H9 (cell line): ENCODE results near the gene ACTN1. TPM values are rescaled to one million over a fixed set of nuclear protein-coding genes. Genes with fewer than 3 reads are reported as not detected.

Experiments used
- DNase-seq: peaks from one replicate; pipeline ENCODE4 v3.0.0-alpha.2; 2017
- H2AFZ ChIP-seq: one replicate; pipeline ENCODE4 v1.6.1; 2013; ENCODE audit warnings: mild to moderate bottlenecking, low read length, control low read depth, moderate library complexity
- H2AK5ac ChIP-seq: 2 replicates; pipeline ENCODE4 v1.6.1; 2013; ENCODE audit warnings: low read length, control low read depth, mixed read lengths; ENCODE audit not compliant: insufficient read length
- H2BK120ac ChIP-seq: one replicate; pipeline ENCODE4 v1.6.1; 2013; ENCODE audit warnings: low read depth, mild to moderate bottlenecking, low read length, control low read depth, inconsistent platforms; ENCODE audit not compliant: poor library complexity, severe bottlenecking
- H2BK12ac ChIP-seq: 2 replicates; pipeline ENCODE4 v1.6.1; 2013; ENCODE audit warnings: low read length, control low read depth, mixed read lengths, low read depth; ENCODE audit not compliant: insufficient read length
- H2BK15ac ChIP-seq: 2 replicates; pipeline ENCODE4 v1.6.1; 2013; ENCODE audit warnings: low read depth, low read length, control low read depth
- H2BK20ac ChIP-seq: one replicate; pipeline ENCODE4 v1.6.1; 2013; ENCODE audit warnings: low read depth, mild to moderate bottlenecking, low read length, control low read depth, inconsistent platforms; ENCODE audit not compliant: poor library complexity, severe bottlenecking
- H2BK5ac ChIP-seq: 2 replicates; pipeline ENCODE4 v1.6.1; 2013; ENCODE audit warnings: low read length, control low read depth, mixed read lengths; ENCODE audit not compliant: insufficient read length
- H3K14ac ChIP-seq: 2 replicates; pipeline ENCODE4 v1.6.1; 2013; ENCODE audit warnings: low read length, control low read depth; ENCODE audit not compliant: insufficient read depth
- H3K18ac ChIP-seq: 2 replicates; pipeline ENCODE4 v1.6.1; 2013; ENCODE audit warnings: low read depth, mild to moderate bottlenecking, mixed read lengths, low read length, control low read depth; ENCODE audit not compliant: insufficient read length
- H3K23ac ChIP-seq: 2 replicates; pipeline ENCODE4 v1.6.1; 2013; ENCODE audit warnings: low read length, control low read depth, mixed read lengths, low read depth; ENCODE audit not compliant: insufficient read length
- H3K23me2 ChIP-seq: 2 replicates; pipeline ENCODE4 v1.6.1; 2013; ENCODE audit warnings: low read depth, mild to moderate bottlenecking, mixed read lengths, low read length, control low read depth; ENCODE audit not compliant: insufficient read length, poor library complexity, severe bottlenecking
- H3K27ac ChIP-seq: 2 replicates; pipeline ENCODE4 v1.5.1; 2013; ENCODE audit warnings: low read length, control low read depth, mixed read lengths, low read depth; ENCODE audit not compliant: insufficient read length
- H3K27me3 ChIP-seq: 2 replicates; pipeline ENCODE4 v1.6.1; 2013; ENCODE audit warnings: low read length, control low read depth, inconsistent platforms; ENCODE audit not compliant: insufficient read depth
- H3K4ac ChIP-seq: 2 replicates; pipeline ENCODE4 v1.6.1; 2013; ENCODE audit warnings: low read depth, mild to moderate bottlenecking, control low read depth, inconsistent platforms, low read length, moderate library complexity
- H3K4me1 ChIP-seq: 2 replicates; pipeline ENCODE4 v1.6.1; 2013; ENCODE audit warnings: low read length, control low read depth, inconsistent platforms; ENCODE audit not compliant: insufficient read depth
- H3K4me2 ChIP-seq: 2 replicates; pipeline ENCODE4 v1.6.1; 2013; ENCODE audit warnings: low read length, control low read depth, mixed read lengths; ENCODE audit not compliant: insufficient read length, insufficient read depth
- H3K56ac ChIP-seq: 2 replicates; pipeline ENCODE4 v1.6.1; 2013; ENCODE audit warnings: low read depth, mild to moderate bottlenecking, mixed read lengths, low read length, control low read depth; ENCODE audit not compliant: insufficient read length
- H3K79me1 ChIP-seq: 2 replicates; pipeline ENCODE4 v1.6.1; 2013; ENCODE audit warnings: low read depth, mild to moderate bottlenecking, moderate library complexity, low read length, control low read depth, inconsistent platforms; ENCODE audit not compliant: insufficient read depth, poor library complexity, severe bottlenecking
- H3K79me2 ChIP-seq: 2 replicates; pipeline ENCODE4 v1.6.1; 2013; ENCODE audit warnings: low read length, control low read depth, inconsistent platforms; ENCODE audit not compliant: insufficient read depth
- H3K9ac ChIP-seq: 2 replicates; pipeline ENCODE4 v1.6.1; 2013; ENCODE audit warnings: low read length, control low read depth, mixed read lengths; ENCODE audit not compliant: insufficient read length; ENCODE audit errors: extremely low read depth
- H3K9me3 ChIP-seq: one replicate; pipeline ENCODE4 v1.6.1; 2013; ENCODE audit warnings: low read depth, low read length, inconsistent platforms; ENCODE audit not compliant: control insufficient read depth
- H3T11ph ChIP-seq: one replicate; pipeline ENCODE4 v1.6.1; 2013; ENCODE audit warnings: mild to moderate bottlenecking, low read length, control low read depth, inconsistent platforms
- H4K20me1 ChIP-seq: one replicate; pipeline ENCODE4 v1.6.1; 2013; ENCODE audit not compliant: control insufficient read depth, insufficient read length, insufficient read depth
- H4K5ac ChIP-seq: 2 replicates; pipeline ENCODE4 v1.6.1; 2013; ENCODE audit warnings: low read depth, mild to moderate bottlenecking, mixed read lengths, low read length, control low read depth; ENCODE audit not compliant: insufficient read length
- H4K8ac ChIP-seq: replicated peaks from 2 replicates; pipeline ENCODE4 v1.6.1; 2013; ENCODE audit warnings: low read length, control low read depth, mixed read lengths, low read depth; ENCODE audit not compliant: insufficient read length
- H4K91ac ChIP-seq: 2 replicates; pipeline ENCODE4 v1.6.1; 2013; ENCODE audit warnings: low read depth, mild to moderate bottlenecking, moderate library complexity, mixed read lengths, low read length, control low read depth; ENCODE audit not compliant: insufficient read length
- H3K27ac Mint-ChIP-seq, 3 experiments: 2 replicates in 2 of 3; 3 replicates in 1 of 3; pipeline ENCODE4 v1.8.0; 2020 to 2021; ENCODE audit warnings: mixed read lengths in 3 of 3, mild to moderate bottlenecking in 1 of 3, moderate library complexity in 1 of 3
- H3K27me3 Mint-ChIP-seq: 2 replicates; pipeline ENCODE4 v1.8.0; 2021; ENCODE audit warnings: low read depth, mild to moderate bottlenecking, moderate library complexity, mixed read lengths
- H3K36me3 Mint-ChIP-seq, 3 experiments: 2 replicates in 2 of 3; 3 replicates in 1 of 3; pipeline ENCODE4 v1.8.0; 2020 to 2021; ENCODE audit warnings: low read depth in 3 of 3, mixed read lengths in 3 of 3; ENCODE audit not compliant: insufficient read depth in 1 of 3
- H3K4me1 Mint-ChIP-seq, 2 experiments: 2 replicates each; pipeline ENCODE4 v1.8.0; 2020; ENCODE audit warnings: mixed read lengths in 2 of 2
- H3K4me3 Mint-ChIP-seq, 2 experiments: 2 replicates in 1 of 2; 3 replicates in 1 of 2; pipeline ENCODE4 v1.8.0; 2020 to 2021; ENCODE audit warnings: mild to moderate bottlenecking in 2 of 2, mixed read lengths in 2 of 2, moderate library complexity in 1 of 2
- H3K9me3 Mint-ChIP-seq, 2 experiments: 2 replicates in 1 of 2; 3 replicates in 1 of 2; pipeline ENCODE4 v1.8.0; 2020; ENCODE audit warnings: mild to moderate bottlenecking in 2 of 2, mixed read lengths in 2 of 2, moderate library complexity in 1 of 2
- WGBS: extraction: QIAGEN DNeasy Blood & Tissue Kit; methylation state at CpG from one replicate; pipeline ENCODE4 v1.1.7; 2013; ENCODE audit warnings: missing lambda C conversion rate, low lambda C conversion rate, mixed read lengths; ENCODE audit not compliant: insufficient read length; ENCODE audit errors: extremely low coverage; 5-methylcytosine and 5-hydroxymethylcytosine counted together
- total RNA-seq: library from RNA; stranded (reverse); gene quantifications from 2 replicates; pipeline ENCODE4 v1.2.1, GENCODE V29; 2021
- TF ChIP-seq, protein P1 (sequence below): fragments of 200-600 bp; sonication (generic); conservative IDR thresholded peaks from 3 replicates; pipeline ENCODE4 v1.8.0; 2021; ENCODE audit warnings: antibody characterized with exemption, mild to moderate bottlenecking

ACTN1 gene
- total RNA-seq, 1 experiment from 2014 or later = 219 TPM

DNA sequence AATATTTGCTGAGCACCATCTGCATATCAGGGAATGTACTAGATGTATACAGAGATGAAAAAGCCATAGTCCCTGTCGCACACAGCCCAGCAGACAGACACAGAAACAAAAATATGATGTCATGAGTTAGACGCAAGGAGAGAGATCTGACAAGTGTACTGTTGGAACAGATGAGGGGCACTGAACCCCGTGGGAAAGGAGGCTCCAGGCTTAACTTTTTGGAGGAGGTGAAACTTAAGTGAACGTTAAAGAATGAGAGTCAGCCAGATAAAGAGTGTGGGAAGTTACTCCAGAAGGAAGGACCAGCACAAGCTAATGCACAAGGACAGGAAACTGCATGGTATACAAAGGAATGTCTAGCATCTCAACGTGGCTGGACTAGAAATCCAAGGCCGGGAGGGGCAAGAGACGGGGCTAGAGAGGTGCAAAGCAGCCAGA, 2.5 kb upstream of the ACTN1 start:
- peaks cover 2% of the 10 kb centered on the region for H3K79me1 ChIP-seq
- H2BK12ac ChIP-seq = no peak overlapping the region
- no peak overlapping the region for H2AK5ac ChIP-seq
- no peak overlapping the region for H2BK5ac ChIP-seq
- peaks cover 0 to 8% (median 6%) of the 10 kb centered on the region in 3 experiments; a peak in 5 of 7 replicates for H3K36me3 Mint-ChIP-seq
- H3K4me1 Mint-ChIP-seq = peaks cover 27 to 31% of the 10 kb centered on the region in 2 experiments
- no peak for DNase-seq
- no peak overlapping the region for H3K9ac ChIP-seq
- H3K9me3 Mint-ChIP-seq = no peaks in the 10 kb centered on the region
- H3K27me3 Mint-ChIP-seq = peaks cover 11% of the 10 kb centered on the region
- no peak overlapping the region for H3K4ac ChIP-seq
- no peak overlapping the region for H4K91ac ChIP-seq
- H2AFZ ChIP-seq = no peak overlapping the region
- H3K18ac ChIP-seq = no peak overlapping the region
- no peak overlapping the region for H2BK20ac ChIP-seq
- no peak overlapping the region for H3K27ac Mint-ChIP-seq
- no peak overlapping the region for H3K4me3 Mint-ChIP-seq
- peaks cover 12% of the 10 kb centered on the region for H3K79me2 ChIP-seq
- H3K14ac ChIP-seq = no peak overlapping the region
- peaks cover 5% of the 10 kb centered on the region; the same call in 1 of the 2 replicates for H3K4me1 ChIP-seq
- no peak overlapping the region for H4K8ac ChIP-seq
- TF ChIP-seq, protein P1, sequence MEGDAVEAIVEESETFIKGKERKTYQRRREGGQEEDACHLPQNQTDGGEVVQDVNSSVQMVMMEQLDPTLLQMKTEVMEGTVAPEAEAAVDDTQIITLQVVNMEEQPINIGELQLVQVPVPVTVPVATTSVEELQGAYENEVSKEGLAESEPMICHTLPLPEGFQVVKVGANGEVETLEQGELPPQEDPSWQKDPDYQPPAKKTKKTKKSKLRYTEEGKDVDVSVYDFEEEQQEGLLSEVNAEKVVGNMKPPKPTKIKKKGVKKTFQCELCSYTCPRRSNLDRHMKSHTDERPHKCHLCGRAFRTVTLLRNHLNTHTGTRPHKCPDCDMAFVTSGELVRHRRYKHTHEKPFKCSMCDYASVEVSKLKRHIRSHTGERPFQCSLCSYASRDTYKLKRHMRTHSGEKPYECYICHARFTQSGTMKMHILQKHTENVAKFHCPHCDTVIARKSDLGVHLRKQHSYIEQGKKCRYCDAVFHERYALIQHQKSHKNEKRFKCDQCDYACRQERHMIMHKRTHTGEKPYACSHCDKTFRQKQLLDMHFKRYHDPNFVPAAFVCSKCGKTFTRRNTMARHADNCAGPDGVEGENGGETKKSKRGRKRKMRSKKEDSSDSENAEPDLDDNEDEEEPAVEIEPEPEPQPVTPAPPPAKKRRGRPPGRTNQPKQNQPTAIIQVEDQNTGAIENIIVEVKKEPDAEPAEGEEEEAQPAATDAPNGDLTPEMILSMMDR = no peak
- H3K9me3 ChIP-seq = no peaks in the 10 kb centered on the region
- no CpG with 5 or more reads among the region's 7 CpGs for WGBS
- H4K5ac ChIP-seq = no peak overlapping the region
- peaks cover under 1% of the 10 kb centered on the region for H4K20me1 ChIP-seq
- no peak overlapping the region for H3K27ac ChIP-seq
- H3K23me2 ChIP-seq = peaks cover 17% of the 10 kb centered on the region
- H3T11ph ChIP-seq = no peak overlapping the region
- H3K27me3 ChIP-seq = no peaks in the 10 kb centered on the region
- no peak overlapping the region for H2BK15ac ChIP-seq
- no peak overlapping the region for H3K56ac ChIP-seq
- H3K23ac ChIP-seq = no peak overlapping the region
- no peak overlapping the region for H3K4me2 ChIP-seq
- no peak overlapping the region for H2BK120ac ChIP-seq
